HEK293T (cell line): ENCODE data around the gene TMEM135.

ENCODE experiments used
- ARNT ChIP-seq: fragments of 450-650 bp; IDR thresholded peaks from 2 replicates; pipeline ENCODE4 v1.6.1; 2017; ENCODE audit warnings: mild to moderate bottlenecking
- BHLHE40 ChIP-seq: fragments of 450-650 bp; IDR thresholded peaks from 2 replicates; pipeline ENCODE4 v1.6.1; 2016; ENCODE audit warnings: mild to moderate bottlenecking, moderate library complexity, borderline replicate concordance
- CTBP1 ChIP-seq: fragments of 450-650 bp; IDR thresholded peaks from 2 replicates; pipeline ENCODE4 v1.6.1; 2016; ENCODE audit warnings: borderline replicate concordance
- ELF4 ChIP-seq: fragments of 450-650 bp; IDR thresholded peaks from 2 replicates; pipeline ENCODE4 v1.6.1; 2017; ENCODE audit warnings: antibody characterized with exemption
- FOXA1 ChIP-seq: fragments of 450-650 bp; IDR thresholded peaks from 2 replicates; pipeline ENCODE4 v1.6.1; 2016; ENCODE audit warnings: mild to moderate bottlenecking
- FOXM1 ChIP-seq: fragments of 450-650 bp; IDR thresholded peaks from 2 replicates; pipeline ENCODE4 v1.6.1; 2017; ENCODE audit warnings: mild to moderate bottlenecking, borderline replicate concordance
- HDGF ChIP-seq: fragments of 450-650 bp; IDR thresholded peaks from 2 replicates; pipeline ENCODE4 v1.6.1; 2017; ENCODE audit warnings: antibody characterized with exemption, borderline replicate concordance
- PKNOX1 ChIP-seq: fragments of 450-650 bp; IDR thresholded peaks from 2 replicates; pipeline ENCODE4 v1.6.1; 2016
- SP1 ChIP-seq: fragments of 450-650 bp; IDR thresholded peaks from 2 replicates; pipeline ENCODE4 v1.6.1; 2017
- TARDBP ChIP-seq: fragments of 450-650 bp; IDR thresholded peaks from 2 replicates; pipeline ENCODE4 v1.6.1; 2016

GRCh38 chr11:87181143-87181542 lies 143.4 kb downstream of the TMEM135 start:
- no peak for TF ChIP-seq SP1
- TF ChIP-seq ELF4 = no peak
- TF ChIP-seq CTBP1 = no peak
- no peak for TF ChIP-seq HDGF
- no peak for TF ChIP-seq BHLHE40
- no peak for TF ChIP-seq ARNT
- no peak for TF ChIP-seq TARDBP
- TF ChIP-seq FOXA1 = no peak
- no peak for TF ChIP-seq PKNOX1
- TF ChIP-seq FOXM1 = no peak
